Glomerular visceral epithelial cell (primary cell): Measurements from ENCODE around the gene DACH1.
"Not testable (repeated sequence)": the region's sequence is repeated elsewhere in the genome, so short reads cannot be mapped to it uniquely, and the experiment has no call there.

Source experiments
- DNase-seq: peaks from one replicate; pipeline ENCODE4 v3.0.0-alpha.2; 2016; ENCODE audit errors: extremely low spot score

DACH1 gene

DNA sequence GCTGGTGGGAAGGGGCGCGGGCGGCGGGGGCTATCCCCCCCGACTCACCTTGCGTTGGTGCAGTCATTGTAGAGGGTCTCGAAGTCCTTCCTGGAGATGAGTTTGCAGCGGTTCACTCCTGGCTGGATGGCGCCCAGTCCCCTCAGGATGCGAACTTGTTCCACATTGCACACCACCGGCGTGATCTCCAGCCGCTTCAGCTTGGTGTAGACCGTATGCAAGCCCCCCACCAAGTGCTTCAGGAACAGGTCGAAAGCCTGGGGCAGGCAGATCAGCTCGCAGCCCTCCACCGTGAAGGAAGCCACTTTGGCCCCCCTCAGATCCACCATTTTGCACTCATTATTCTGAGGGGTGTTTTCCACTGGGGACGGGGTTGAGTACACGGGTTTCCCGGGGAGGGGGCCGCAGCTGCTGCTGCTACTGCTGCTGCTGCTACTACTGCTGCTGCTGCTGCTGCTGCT, 1.1 kb downstream of the DACH1 start:
- DNase-seq, result peak; percentile 13

GRCh38 chr13:71864986-71865873, 1.8 kb downstream of the DACH1 start:
- DNase-seq, result peak; percentile 10

DNA sequence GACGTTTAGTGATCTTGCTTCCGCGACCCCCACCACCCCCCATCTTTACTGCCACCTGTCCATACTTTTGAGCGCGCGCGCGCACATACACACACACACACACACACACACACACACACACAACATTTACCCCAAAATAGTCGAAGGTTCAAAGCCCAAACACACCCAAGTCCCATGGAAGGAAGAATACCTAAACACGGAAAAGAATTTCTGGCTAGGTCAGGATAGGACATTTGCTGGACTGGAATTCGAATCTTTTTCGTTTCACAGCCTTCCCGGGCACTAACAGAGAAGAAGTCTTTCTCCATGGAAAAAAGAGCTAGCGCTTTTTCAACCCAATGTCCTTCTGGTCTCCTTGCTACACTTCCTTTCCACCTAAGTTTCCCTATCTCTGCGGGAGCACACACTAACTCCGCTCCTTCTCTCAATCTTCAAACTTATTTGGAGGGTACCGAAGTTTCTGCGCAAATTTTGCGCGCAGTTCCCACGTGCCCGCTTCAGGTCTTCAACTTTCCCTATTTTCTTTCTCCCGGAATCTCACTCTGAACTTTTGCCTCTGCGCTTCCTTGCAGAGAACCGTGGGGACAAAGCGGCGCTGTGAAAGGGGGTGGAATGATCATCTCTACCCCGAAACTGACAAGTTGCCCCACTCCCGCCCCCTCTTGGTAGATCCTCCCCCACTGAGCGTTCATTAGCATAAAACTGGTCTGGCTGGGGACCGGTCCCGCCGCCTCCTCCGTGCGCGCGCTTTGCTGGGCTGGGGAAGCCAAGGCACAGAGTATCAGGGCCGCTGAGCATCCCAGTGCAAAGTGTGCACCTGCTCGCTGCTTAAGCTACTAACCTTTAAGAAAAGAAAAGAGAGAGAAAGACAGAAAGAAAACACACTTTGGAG, 2.7 kb downstream of the DACH1 start:
- DNase-seq, result peak; percentile 6

DNA sequence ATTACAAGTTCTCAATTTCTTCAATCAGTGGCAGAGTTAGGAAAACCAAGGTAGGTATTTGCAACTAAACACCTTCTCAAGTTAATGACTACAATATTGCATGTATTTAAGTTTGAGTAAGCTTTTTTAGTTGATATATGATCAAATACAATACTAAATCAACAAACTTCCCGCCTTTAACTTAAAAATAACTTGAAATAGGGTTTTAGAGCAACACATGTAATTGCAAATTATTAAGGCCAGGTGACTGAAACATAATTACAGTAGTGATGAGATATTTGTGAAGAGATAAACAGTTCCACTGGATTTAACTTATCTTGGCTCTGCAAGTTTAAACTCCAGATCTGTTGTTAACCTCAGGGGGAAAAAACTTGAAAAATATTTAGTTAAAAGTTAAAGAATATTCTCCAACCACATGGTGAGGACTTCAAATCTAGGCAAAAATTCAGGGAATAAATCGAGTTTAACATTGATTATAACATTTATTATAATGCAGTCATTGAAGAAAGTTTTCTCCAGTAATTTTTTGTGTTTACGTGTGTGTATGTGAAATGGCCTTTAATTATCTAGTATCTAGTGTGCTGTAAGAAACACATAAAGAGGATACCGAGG, 3.6 kb downstream of the DACH1 start:
- no peak for DNase-seq

GRCh38 chr13:71862459-71862943, 4.5 kb downstream of the DACH1 start:
- DNase-seq, result no peak

GRCh38 chr13:71861769-71862458, 5.1 kb downstream of the DACH1 start:
- DNase-seq, result no peak

- DNase-seq, result no peak
Observed at GRCh38 chr13:71860547-71861138, 6.4 kb downstream of the DACH1 start.

DNA sequence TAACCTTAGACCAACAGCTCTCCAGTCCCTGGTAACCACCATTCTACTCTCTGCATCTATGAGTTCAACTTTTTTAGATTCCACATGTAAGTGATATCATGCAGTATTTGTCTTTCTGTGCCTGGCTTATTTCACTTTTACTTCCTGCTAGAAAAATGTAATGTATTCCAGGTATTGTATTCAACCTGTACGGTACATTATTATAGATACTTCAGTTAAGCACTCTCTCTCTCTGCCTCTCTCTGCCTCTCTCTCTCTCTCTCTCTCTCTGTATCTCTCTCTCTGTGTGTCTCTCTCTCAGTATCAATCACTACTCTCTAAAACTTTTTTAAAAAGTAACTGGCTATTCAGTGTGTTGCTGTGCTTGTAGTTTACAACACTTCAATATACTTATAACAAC, 8.4 kb downstream of the DACH1 start:
- no peak for DNase-seq

- DNase-seq, result no peak
Observed at GRCh38 chr13:71856548-71857043, 10.4 kb downstream of the DACH1 start.

DNA sequence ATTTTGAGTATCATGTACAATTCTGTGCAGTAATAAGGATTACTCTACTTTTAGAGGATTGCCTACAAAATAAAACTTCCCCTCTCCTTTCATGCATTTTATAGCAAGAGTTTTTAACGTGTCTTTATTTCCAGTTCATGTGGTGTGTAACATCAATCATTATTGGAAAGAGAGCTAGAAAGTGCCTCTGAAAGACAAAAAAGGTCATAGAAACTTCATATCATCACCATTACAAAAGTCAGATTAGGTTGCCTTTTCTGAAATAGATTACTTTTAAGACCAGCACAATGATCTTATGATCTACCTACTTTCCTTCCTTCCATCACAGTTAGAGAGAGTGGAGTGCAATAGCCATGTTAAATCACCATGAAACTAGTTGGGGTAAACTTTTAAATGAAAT, 12.6 kb downstream of the DACH1 start:
- DNase-seq, result no peak

- DNase-seq, result no peak
Observed at GRCh38 chr13:71853725-71854124, 13.3 kb downstream of the DACH1 start.

DNA sequence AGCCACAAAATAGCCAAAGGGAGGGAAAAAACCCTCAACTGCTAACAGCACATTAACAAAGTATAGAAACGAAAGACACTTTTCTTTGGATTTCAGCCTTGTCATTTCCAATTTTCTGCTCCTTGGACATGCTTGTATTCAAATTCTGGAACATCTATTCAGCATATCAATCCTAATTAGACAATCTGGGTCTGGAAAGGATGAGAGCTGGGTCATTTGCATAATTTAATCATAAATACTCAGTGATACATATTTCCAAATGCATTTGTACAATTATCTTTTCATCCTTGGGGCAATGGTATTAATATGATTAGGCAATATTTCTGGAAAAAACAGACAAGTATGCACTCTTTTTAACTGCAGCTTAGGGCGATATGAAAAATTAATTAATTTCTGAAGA, 14.3 kb downstream of the DACH1 start:
- no peak for DNase-seq

GRCh38 chr13:71851498-71852409, 15.2 kb downstream of the DACH1 start:
- DNase-seq, result no peak

DNA sequence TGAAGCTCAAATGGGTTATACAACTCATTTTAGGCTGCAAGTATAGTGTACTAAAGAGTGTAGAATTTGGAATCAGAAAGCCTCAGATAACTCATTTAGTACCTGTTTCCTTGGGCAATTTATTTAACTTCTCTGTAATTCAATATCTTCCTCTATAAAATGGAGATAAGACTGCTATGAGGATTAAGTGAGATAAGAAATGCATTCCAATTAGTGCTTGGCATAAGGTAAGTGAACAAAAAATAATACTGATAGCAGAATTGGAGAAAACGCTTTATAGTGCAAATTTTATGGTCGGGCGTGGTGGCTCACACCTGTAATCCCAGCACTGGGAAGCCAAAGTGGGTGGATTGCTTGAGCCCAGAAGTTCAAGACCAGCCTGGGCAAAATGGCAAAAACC, 25.0 kb downstream of the DACH1 start:
- DNase-seq, result no peak

DNA sequence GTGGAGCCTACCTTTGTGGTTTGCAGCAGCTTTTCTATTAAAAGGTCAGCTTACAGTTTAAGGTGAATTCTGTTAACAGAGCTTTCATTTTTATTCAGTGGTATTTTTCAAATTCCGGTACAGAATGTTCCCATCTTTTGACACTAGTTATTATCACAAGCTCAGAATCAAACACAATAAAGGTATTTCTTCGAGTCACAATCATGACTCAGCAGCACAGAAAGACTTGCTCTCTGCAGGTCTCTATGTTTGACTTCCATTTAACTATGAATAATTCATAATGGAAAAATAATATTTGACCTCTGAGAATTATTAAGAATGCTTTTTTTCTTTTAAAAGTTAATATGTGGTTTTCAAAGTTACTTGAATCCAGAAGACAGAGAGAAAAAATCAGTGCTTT, 28.2 kb downstream of the DACH1 start:
- no peak for DNase-seq

DNA sequence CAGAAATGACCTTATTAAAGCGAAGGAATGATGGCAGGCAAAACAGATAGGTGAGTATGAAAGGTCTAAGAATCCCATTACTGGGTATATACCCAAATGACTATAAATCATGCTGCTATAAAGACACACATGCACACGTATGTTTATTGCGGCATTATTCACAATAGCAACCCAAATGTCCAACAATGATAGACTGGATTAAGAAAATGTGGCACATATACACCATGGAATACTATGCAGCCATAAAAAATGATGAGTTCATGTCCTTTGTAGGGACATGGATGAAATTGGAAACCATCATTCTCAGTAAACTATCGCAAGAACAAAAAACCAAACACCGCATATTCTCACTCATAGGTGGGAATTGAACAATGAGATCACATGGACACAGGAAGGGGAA, 29.4 kb downstream of the DACH1 start:
- DNase-seq, result not testable (repeated sequence)

GRCh38 chr13:71831716-71832115, 35.3 kb downstream of the DACH1 start:
- DNase-seq, result no peak

DNA sequence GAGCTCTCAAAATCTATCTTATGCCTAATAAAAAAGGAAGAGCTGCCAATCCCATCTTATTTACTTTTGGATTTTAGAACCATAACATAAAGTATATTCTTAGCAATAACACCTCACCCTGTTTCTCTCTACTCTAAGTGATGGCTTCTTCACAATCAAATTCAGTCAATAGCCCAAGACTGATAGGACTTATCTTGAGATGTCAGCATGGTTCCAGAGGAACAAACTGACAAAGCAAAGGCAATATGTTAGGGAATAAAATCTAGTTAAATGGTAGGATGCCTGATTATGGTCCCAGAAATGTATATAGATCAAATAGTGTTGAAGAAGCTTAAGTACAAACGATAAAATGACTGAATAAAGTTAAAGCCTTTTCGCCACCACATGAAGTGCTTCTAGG, 36.3 kb downstream of the DACH1 start:
- no peak for DNase-seq

DNA sequence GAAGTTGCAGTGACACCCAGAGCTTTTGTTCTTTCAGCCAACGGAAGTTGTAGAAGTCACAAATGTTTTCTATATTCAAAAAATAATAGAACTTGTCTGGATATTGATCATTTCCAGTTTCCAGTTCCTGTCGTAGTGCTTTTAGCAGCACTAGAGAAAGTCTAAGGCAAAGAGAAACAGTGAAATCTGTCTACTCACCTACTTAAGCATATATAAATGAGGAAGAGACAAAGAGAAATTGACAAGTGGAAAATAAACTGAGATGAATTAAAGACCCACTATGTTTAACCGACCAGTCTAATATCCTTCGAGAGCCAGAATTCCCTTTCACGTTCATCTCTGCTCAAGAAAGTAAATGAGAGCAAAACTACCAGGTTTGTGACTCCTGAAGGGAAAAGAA, 36.7 kb downstream of the DACH1 start:
- DNase-seq, result no peak

DNA sequence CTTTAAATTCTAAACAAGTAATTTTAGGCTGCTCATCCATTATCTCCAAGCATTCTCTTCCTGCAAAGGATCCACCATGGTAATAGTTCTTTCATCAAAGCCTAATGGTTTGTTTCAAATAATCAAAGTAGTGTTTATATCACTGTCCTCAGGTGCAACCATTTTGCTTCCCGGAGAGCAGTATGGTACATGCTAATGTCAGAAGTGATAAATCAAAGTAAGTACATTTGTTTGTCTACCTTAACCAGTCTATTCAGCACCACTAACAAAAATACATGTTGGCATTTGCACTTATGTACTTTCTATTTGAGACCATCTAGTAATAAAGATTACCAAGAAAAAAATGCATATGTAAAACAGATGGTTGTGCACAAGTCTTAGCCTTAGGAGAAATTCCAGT, 37.5 kb downstream of the DACH1 start:
- no peak for DNase-seq
